Brain microvascular endothelial cell (primary cell): ENCODE results near the gene PSMD1.

Experiments
- DNase-seq: peaks from one replicate; pipeline ENCODE4 v3.0.0-alpha.2; 2020
- H3K27ac ChIP-seq: fragments of 250-450 bp; sonication (Bioruptor Pico); 2 replicates; pipeline ENCODE4 v1.5.1; 2020; ENCODE audit warnings: mild to moderate bottlenecking, moderate library complexity
- H3K27me3 ChIP-seq: fragments of 250-450 bp; sonication (Bioruptor Pico); replicated peaks from 2 replicates; pipeline ENCODE4 v1.5.1; 2020; ENCODE audit warnings: mild to moderate bottlenecking
- H3K36me3 ChIP-seq: fragments of 250-450 bp; sonication (Bioruptor Pico); replicated peaks from 2 replicates; pipeline ENCODE4 v1.5.1; 2020; ENCODE audit warnings: mild to moderate bottlenecking
- H3K4me3 ChIP-seq: 2 replicates; pipeline ENCODE4 v1.5.1; 2011; ENCODE audit warnings: low read depth, mild to moderate bottlenecking, control low read depth, low read length, moderate library complexity
- CTCF ChIP-seq: IDR thresholded peaks from 2 replicates; pipeline ENCODE4 v1.5.1; 2011; ENCODE audit warnings: low read depth, mild to moderate bottlenecking, moderate library complexity, low read length, control low read depth, inconsistent platforms; ENCODE audit errors: missing control alignments
- in situ Hi-C: cut with HindIII; loops from 2 replicates; pipeline ENCODE4 v1.10.0; 2017; ENCODE audit warnings: low sequenced_read_pairs, low pct_ligation_motif_present

PSMD1 gene

GRCh38 chr2:231152800-231153557, 96.3 kb downstream of the PSMD1 start:
- H3K36me3 ChIP-seq = peaks cover 15% of the 10 kb centered on the region
- DNase-seq = no peak

GRCh38 chr2:231159306-231159705, 102.6 kb downstream of the PSMD1 start:
- H3K4me3 ChIP-seq = no peak overlapping the region
- H3K27ac ChIP-seq = no peak overlapping the region
- no peak for TF ChIP-seq CTCF
- in situ Hi-C loops = no loop called here
- H3K36me3 ChIP-seq = peaks cover 4% of the 10 kb centered on the region
- no peak for DNase-seq
- H3K27me3 ChIP-seq = no peaks in the 10 kb centered on the region

More at GRCh38 chr2:231152800-231153557, 96.3 kb downstream of the PSMD1 start:
- in situ Hi-C loops = no loop called here
- H3K27me3 ChIP-seq = no peaks in the 10 kb centered on the region
- TF ChIP-seq CTCF = no peak
- H3K27ac ChIP-seq = no peak overlapping the region
- H3K4me3 ChIP-seq = no peak overlapping the region

GRCh38 chr2:231160701-231161100, 104.0 kb downstream of the PSMD1 start:
- DNase-seq = no peak
- in situ Hi-C loops = no loop called here
- no peak for TF ChIP-seq CTCF
- Histone ChIP-seq H3K27ac (peak overlapping the region; percentile 93), H3K4me3 (no peak overlapping the region), H3K36me3 (no peaks in the 10 kb centered on the region), H3K27me3 (no peaks in the 10 kb centered on the region)

- in situ Hi-C loops = no loop called here
- no peak for DNase-seq
- H3K27ac ChIP-seq = peak overlapping the region; percentile 93
- no peak overlapping the region for H3K4me3 ChIP-seq
- H3K36me3 ChIP-seq = peaks cover 2% of the 10 kb centered on the region
- H3K27me3 ChIP-seq = no peaks in the 10 kb centered on the region
- TF ChIP-seq CTCF = no peak
Measured at GRCh38 chr2:231161252-231161839, 104.7 kb downstream of the PSMD1 start.

GRCh38 chr2:231161877-231162329, 105.2 kb downstream of the PSMD1 start:
- Histone ChIP-seq H3K27ac (peak overlapping the region; percentile 93), H3K27me3 (no peaks in the 10 kb centered on the region), H3K4me3 (no peak overlapping the region), H3K36me3 (peaks cover 5% of the 10 kb centered on the region)
- in situ Hi-C loops = no loop called here
- DNase-seq = peak; percentile 94
- no peak for TF ChIP-seq CTCF

GRCh38 chr2:231163011-231163410, 106.3 kb downstream of the PSMD1 start:
- Histone ChIP-seq H3K36me3 (peaks cover 8% of the 10 kb centered on the region), H3K27ac (peak overlapping the region; percentile 93), H3K27me3 (no peaks in the 10 kb centered on the region), H3K4me3 (no peak overlapping the region)
- in situ Hi-C loops = no loop called here
- TF ChIP-seq CTCF = no peak
- no peak for DNase-seq
